K562 (cell line): Measurements from ENCODE around the gene STK11. TPM values are rescaled to one million over a fixed set of nuclear protein-coding genes. Genes with fewer than 3 reads are reported as not detected.

Source experiments
- ARNT ChIP-seq, 2 experiments: fragments of 450-650 bp; IDR thresholded peaks; 2 replicates each; pipeline ENCODE4 v1.6.1; 2016; ENCODE audit warnings: mild to moderate bottlenecking in 1 of 2
- BCLAF1 ChIP-seq, 2 experiments: fragments of 450-650 bp in 1 of 2; IDR thresholded peaks; 2 replicates each; pipeline ENCODE4 v1.6.1; 2011 to 2017; ENCODE audit warnings: low read depth in 2 of 2, antibody characterized with exemption in 1 of 2, borderline replicate concordance in 1 of 2, low read length in 1 of 2, mild to moderate bottlenecking in 1 of 2, mixed read lengths in 1 of 2; ENCODE audit not compliant: control insufficient read depth in 1 of 2
- CAMTA2 ChIP-seq: fragments of 250-450 bp; sonication (Bioruptor Pico); conservative IDR thresholded peaks from 2 replicates; pipeline ENCODE4 v1.5.1; 2022
- CHAMP1 ChIP-seq: fragments of 450-650 bp; IDR thresholded peaks from 2 replicates; pipeline ENCODE4 v1.6.1; 2016; ENCODE audit warnings: mild to moderate bottlenecking
- DIDO1 ChIP-seq: fragments of 450-650 bp; IDR thresholded peaks from 2 replicates; pipeline ENCODE4 v1.6.1; 2016; ENCODE audit warnings: low read depth, missing biosample characterization, missing genetic modification characterization
- ETV1 ChIP-seq: fragments of 450-650 bp; conservative IDR thresholded peaks from 2 replicates; pipeline ENCODE4 v1.6.1; 2016; ENCODE audit warnings: missing genetic modification characterization, control low read depth, low read depth, missing compliant biosample characterization
- IRF1 ChIP-seq: sonication (generic); formaldehyde crosslinking; IDR thresholded peaks from 2 replicates; pipeline ENCODE4 v1.8.0; 2022; ENCODE audit warnings: missing genetic modification reagents, mild to moderate bottlenecking, borderline replicate concordance
- PURB ChIP-seq: sonication (generic); formaldehyde crosslinking; IDR thresholded peaks from 2 replicates; pipeline ENCODE4 v1.9.0; 2021; ENCODE audit warnings: low read depth, mild to moderate bottlenecking, missing genetic modification reagents
- RAD51 ChIP-seq: fragments of 450-650 bp; IDR thresholded peaks from 2 replicates; pipeline ENCODE4 v1.7.1; 2016; ENCODE audit warnings: low read depth, mild to moderate bottlenecking, borderline replicate concordance
- STAT5A ChIP-seq: IDR thresholded peaks from 2 replicates; pipeline ENCODE4 v1.6.1; 2012; ENCODE audit warnings: low read length, inconsistent platforms, borderline replicate concordance
- TAL1 ChIP-seq: fragments of 450-650 bp; IDR thresholded peaks from 2 replicates; pipeline ENCODE4 v1.6.1; 2016; ENCODE audit warnings: mild to moderate bottlenecking
- ZBTB49 ChIP-seq: sonication (generic); formaldehyde crosslinking; IDR thresholded peaks from 2 replicates; pipeline ENCODE4 v1.8.0; 2022; ENCODE audit warnings: missing genetic modification reagents, mild to moderate bottlenecking, borderline replicate concordance
- ZNF217 ChIP-seq: sonication (generic); formaldehyde crosslinking; IDR thresholded peaks from 2 replicates; pipeline ENCODE4 v1.8.0; 2022; ENCODE audit warnings: mild to moderate bottlenecking, missing genetic modification reagents
- ZNF780A ChIP-seq: fragments of 250-450 bp; sonication (Bioruptor Pico); IDR thresholded peaks from 2 replicates; pipeline ENCODE4 v1.5.0; 2021; ENCODE audit warnings: mild to moderate bottlenecking
- polyA plus RNA-seq, 8 experiments: library from polyadenylated mRNA; depleted of rRNA in 4 of 8; stranded (reverse) in 5 of 8; unstranded in 3 of 8; fragments of >200 nt; fragmentation: Nextera tagmentation in 2 of 8; fragmentation: Illumina TruSeq in 1 of 8; extraction: Ambion mirVana in 2 of 8; extraction: Trizol in 1 of 8; gene quantifications; 2 replicates each; pipeline versions ENCODE4 v1.2.1 to v1.2.3, GENCODE V29; 2011 to 2014; ENCODE audit warnings: inconsistent platforms in 1 of 8, missing spikeins in 1 of 8
- total RNA-seq, 7 experiments: library from RNA; depleted of rRNA in 6 of 7; stranded (reverse); fragments of >200 nt in 6 of 7; fragmentation: Illumina TruSeq in 2 of 7; extraction: Trizol in 2 of 7; gene quantifications; 2 replicates each; pipeline versions ENCODE4 v1.2.1 to v1.2.3, GENCODE V29; 2011 to 2021; ENCODE audit warnings: low replicate concordance in 1 of 7

Gene STK11
- total and polyA plus RNA-seq, 9 of the 15 experiments (the other 6 are each of a cell fraction or from before 2014, with no cell fraction given): 0.15 to 96.5 (median 31.7) TPM

- no peak for TF ChIP-seq BCLAF1 (IDR thresholded peaks at IDR 0.05; ENCODE audit: borderline replicate concordance in 1 of 2, control insufficient read depth in 1 of 2, low read depth in 2 of 2, low read length in 1 of 2)
- TF ChIP-seq ZNF217 (CRISPR knock-in tag): no peak
- no peak for TF ChIP-seq CHAMP1
- TF ChIP-seq TAL1: no peak
- TF ChIP-seq DIDO1 (tag): no peak
- no peak for TF ChIP-seq ZNF780A
- no peak for TF ChIP-seq ZBTB49 (CRISPR knock-in tag)
- no peak for TF ChIP-seq ARNT (IDR thresholded peaks at IDR 0.05)
- no peak for TF ChIP-seq CAMTA2 (CRISPR knock-in tag)
- no peak for TF ChIP-seq IRF1 (CRISPR knock-in tag)
- no peak for TF ChIP-seq RAD51
- no peak for TF ChIP-seq ETV1 (tag)
- no peak for TF ChIP-seq STAT5A
- no peak for TF ChIP-seq PURB (CRISPR knock-in tag)
Observed at GRCh38 chr19:1239796-1240737, 34.5 kb downstream of the STK11 start (continued).
